Keratinocyte (primary cell): Measurements from ENCODE around the gene SPPL3. TPM values are rescaled to one million over a fixed set of nuclear protein-coding genes. Genes with fewer than 3 reads are reported as not detected.

ENCODE experiments used
- DNase-seq: peaks from one replicate; pipeline ENCODE4 v3.0.0-alpha.2; 2011; ENCODE audit warnings: low read depth, missing footprints, low spot score
- FAIRE-seq: peaks from 2 replicates; lab custom pipeline; 2011; peaks lifted over from hg19 to GRCh38; lab: Jason Lieb, UNC
- H2AFZ ChIP-seq: 2 replicates; pipeline ENCODE4 v1.6.0; 2012; ENCODE audit warnings: low read length, control low read depth, inconsistent platforms; ENCODE audit not compliant: control insufficient read depth
- H3K27ac ChIP-seq: 2 replicates; pipeline ENCODE4 v1.5.1; 2011; ENCODE audit warnings: low read length; ENCODE audit not compliant: control insufficient read depth, insufficient read depth
- H3K27me3 ChIP-seq: 3 replicates; pipeline ENCODE4 v1.6.0; 2011; ENCODE audit warnings: low read length; ENCODE audit not compliant: control insufficient read depth, insufficient read depth; ENCODE audit errors: extremely low read depth
- H3K36me3 ChIP-seq, 2 experiments: 2 replicates in 1 of 2; 3 replicates in 1 of 2; pipeline ENCODE4 v1.5.1; 2011; ENCODE audit warnings: low read length in 2 of 2, mild to moderate bottlenecking in 1 of 2; ENCODE audit not compliant: control insufficient read depth in 2 of 2, insufficient read depth in 2 of 2; ENCODE audit errors: extremely low read depth in 1 of 2
- H3K4me1 ChIP-seq: 3 replicates; pipeline ENCODE4 v1.5.1; 2011; ENCODE audit warnings: low read length; ENCODE audit not compliant: control insufficient read depth, insufficient read depth; ENCODE audit errors: extremely low read depth
- H3K4me2 ChIP-seq: 3 replicates; pipeline ENCODE4 v1.6.0; 2011; ENCODE audit warnings: low read depth, low read length; ENCODE audit not compliant: control insufficient read depth, insufficient read depth; ENCODE audit errors: extremely low read depth
- H3K4me3 ChIP-seq, 3 experiments: fragments of 200-600 bp in 1 of 3; sonication (generic) in 1 of 3; 2 replicates in 2 of 3; 3 replicates in 1 of 3; pipeline ENCODE4 v1.5.1; 2011 to 2016; ENCODE audit warnings: low read length in 3 of 3, mild to moderate bottlenecking in 3 of 3, control low read depth in 2 of 3, inconsistent platforms in 1 of 3, low read depth in 1 of 3, mixed read lengths in 1 of 3, mixed run types in 1 of 3, moderate library complexity in 1 of 3; ENCODE audit not compliant: control insufficient read depth in 2 of 3, insufficient read depth in 2 of 3; ENCODE audit errors: extremely low read depth in 1 of 3
- H3K79me2 ChIP-seq: 2 replicates; pipeline ENCODE4 v1.6.0; 2012; ENCODE audit warnings: low read length; ENCODE audit not compliant: control insufficient read depth, insufficient read depth
- H3K9ac ChIP-seq: 3 replicates; pipeline ENCODE4 v1.6.0; 2011; ENCODE audit warnings: low read length; ENCODE audit not compliant: control insufficient read depth, insufficient read depth; ENCODE audit errors: extremely low read depth
- H3K9me1 ChIP-seq: 3 replicates; pipeline ENCODE4 v1.6.0; 2011; ENCODE audit warnings: low read length; ENCODE audit not compliant: control insufficient read depth, insufficient read depth; ENCODE audit errors: extremely low read depth
- H3K9me3 ChIP-seq: 2 replicates; pipeline ENCODE4 v1.5.1; 2012; ENCODE audit warnings: low read depth, low read length; ENCODE audit not compliant: control insufficient read depth
- H4K20me1 ChIP-seq: 3 replicates; pipeline ENCODE4 v1.6.0; 2011; ENCODE audit warnings: low read length; ENCODE audit not compliant: control insufficient read depth, insufficient read depth; ENCODE audit errors: extremely low read depth
- EZH2 ChIP-seq: IDR thresholded peaks from one replicate; pipeline ENCODE4 v1.6.1; 2012; ENCODE audit warnings: inconsistent platforms, mild to moderate bottlenecking, low read length, moderate library complexity
- dilution Hi-C: fragments of 300-500 bp; cut with MboI; formaldehyde crosslinking; loops from one replicate; pipeline ENCODE4 v1.7.0; 2020; ENCODE audit warnings: low sequenced_read_pairs; ENCODE audit not compliant: extremely low pct_ligation_motif_present
- polyA plus RNA-seq, 5 experiments: library from polyadenylated mRNA; depleted of rRNA in 3 of 5; stranded (reverse) in 3 of 5; stranded (forward) in 1 of 5; unstranded in 1 of 5; fragments of >200 nt; gene quantifications; 1 replicate in 1 of 5; 2 replicates in 3 of 5; 3 replicates in 1 of 5; pipeline versions ENCODE4 v1.2.1 to v1.2.3, GENCODE V29; 2011 to 2012; ENCODE audit warnings: missing spikeins in 2 of 5, low read depth in 1 of 5, low replicate concordance in 1 of 5
- TF ChIP-seq, protein P1 (sequence below), 3 experiments: IDR thresholded peaks in 1 of 3; conservative IDR thresholded peaks in 1 of 3; optimal IDR thresholded peaks in 1 of 3; 2 replicates in 2 of 3; 3 replicates in 1 of 3; pipeline versions ENCODE3 to v1.5.1; 2011; ENCODE audit warnings: low read length in 3 of 3, mild to moderate bottlenecking in 3 of 3, moderate library complexity in 2 of 3, control low read depth in 1 of 3, inconsistent platforms in 1 of 3; ENCODE audit not compliant: insufficient read depth in 2 of 3; ENCODE audit errors: extremely low read depth in 1 of 3

Gene SPPL3
- polyA plus RNA-seq, 1 donor (not counting 4 experiments of a cell fraction or from before 2014, with no cell fraction given) = 28.3 TPM

- Histone ChIP-seq H3K27ac (no peak overlapping the region), H3K9me3 (no peaks in the 10 kb centered on the region), H3K27me3 (no peaks in the 10 kb centered on the region), H3K4me3 (no peak overlapping the region), H3K4me1 (no peaks in the 10 kb centered on the region), H3K79me2 (no peaks in the 10 kb centered on the region), H3K36me3 (no peaks in the 10 kb centered on the region), H2AFZ (no peak overlapping the region), H4K20me1 (no peaks in the 10 kb centered on the region), H3K9me1 (no peaks in the 10 kb centered on the region), H3K9ac (no peak overlapping the region), H3K4me2 (no peak overlapping the region)
- no peak for TF ChIP-seq EZH2
- TF ChIP-seq, protein P1, sequence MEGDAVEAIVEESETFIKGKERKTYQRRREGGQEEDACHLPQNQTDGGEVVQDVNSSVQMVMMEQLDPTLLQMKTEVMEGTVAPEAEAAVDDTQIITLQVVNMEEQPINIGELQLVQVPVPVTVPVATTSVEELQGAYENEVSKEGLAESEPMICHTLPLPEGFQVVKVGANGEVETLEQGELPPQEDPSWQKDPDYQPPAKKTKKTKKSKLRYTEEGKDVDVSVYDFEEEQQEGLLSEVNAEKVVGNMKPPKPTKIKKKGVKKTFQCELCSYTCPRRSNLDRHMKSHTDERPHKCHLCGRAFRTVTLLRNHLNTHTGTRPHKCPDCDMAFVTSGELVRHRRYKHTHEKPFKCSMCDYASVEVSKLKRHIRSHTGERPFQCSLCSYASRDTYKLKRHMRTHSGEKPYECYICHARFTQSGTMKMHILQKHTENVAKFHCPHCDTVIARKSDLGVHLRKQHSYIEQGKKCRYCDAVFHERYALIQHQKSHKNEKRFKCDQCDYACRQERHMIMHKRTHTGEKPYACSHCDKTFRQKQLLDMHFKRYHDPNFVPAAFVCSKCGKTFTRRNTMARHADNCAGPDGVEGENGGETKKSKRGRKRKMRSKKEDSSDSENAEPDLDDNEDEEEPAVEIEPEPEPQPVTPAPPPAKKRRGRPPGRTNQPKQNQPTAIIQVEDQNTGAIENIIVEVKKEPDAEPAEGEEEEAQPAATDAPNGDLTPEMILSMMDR (optimal IDR thresholded peaks at IDR 0.05 in 1 of 3, IDR thresholded peaks at IDR 0.05 in 1 of 3, conservative IDR thresholded peaks at IDR 0.05 in 1 of 3; ENCODE audit: extremely low read depth in 1 of 3, insufficient read depth in 2 of 3, low read length in 3 of 3) = no peak
- DNase-seq = no peak
- FAIRE-seq = no peak
- dilution Hi-C loops = no loop called here
These were observed 37.3 kb upstream of the SPPL3 start for GRCh38 chr12:120941412-120941811.

GRCh38 chr12:120940799-120941198 lies 36.6 kb upstream of the SPPL3 start:
- no peaks in the 10 kb centered on the region for H3K36me3 ChIP-seq
- DNase-seq = no peak
- no peak overlapping the region for H2AFZ ChIP-seq
- dilution Hi-C loops = no loop called here
- H3K27me3 ChIP-seq = no peaks in the 10 kb centered on the region
- H3K27ac ChIP-seq = no peak overlapping the region
- FAIRE-seq = no peak
- no peaks in the 10 kb centered on the region for H3K9me1 ChIP-seq
- no peaks in the 10 kb centered on the region for H3K4me1 ChIP-seq
- no peaks in the 10 kb centered on the region for H4K20me1 ChIP-seq
- H3K4me3 ChIP-seq = no peak overlapping the region
- H3K4me2 ChIP-seq = no peak overlapping the region
- H3K9ac ChIP-seq = no peak overlapping the region
- no peaks in the 10 kb centered on the region for H3K9me3 ChIP-seq
- no peaks in the 10 kb centered on the region for H3K79me2 ChIP-seq
- TF ChIP-seq EZH2 = no peak
- TF ChIP-seq, protein P1 (optimal IDR thresholded peaks at IDR 0.05 in 1 of 3, IDR thresholded peaks at IDR 0.05 in 1 of 3, conservative IDR thresholded peaks at IDR 0.05 in 1 of 3; ENCODE audit: extremely low read depth in 1 of 3, insufficient read depth in 2 of 3, low read length in 3 of 3) = no peak
